Mesothelial cell of epicardium (in vitro differentiated cells): ENCODE data around the gene SNX27. TPM values are rescaled to one million over a fixed set of nuclear protein-coding genes. Genes with fewer than 3 reads are reported as not detected.
A peak's percentile ranks its signal among the peaks of the same experiment; 100 is the strongest.

Experiments
- DNase-seq, 2 experiments: peaks; one replicate each; pipeline ENCODE4 v3.0.0; 2021; ENCODE audit warnings: low spot score in 2 of 2; ENCODE audit not compliant: unreplicated experiment in 2 of 2
- H3K27ac Mint-ChIP-seq: 2 replicates; pipeline ENCODE4 v1.8.0; 2021; ENCODE audit warnings: mixed read lengths
- H3K27me3 Mint-ChIP-seq: 2 replicates; pipeline ENCODE4 v1.8.0; 2021; ENCODE audit warnings: low read depth, mixed read lengths
- H3K36me3 Mint-ChIP-seq: 2 replicates; pipeline ENCODE4 v1.8.0; 2021; ENCODE audit warnings: mixed read lengths
- H3K4me1 Mint-ChIP-seq: 2 replicates; pipeline ENCODE4 v1.8.0; 2021; ENCODE audit warnings: mixed read lengths
- H3K4me3 Mint-ChIP-seq: 2 replicates; pipeline ENCODE4 v1.8.0; 2021; ENCODE audit warnings: mild to moderate bottlenecking, moderate library complexity, mixed read lengths
- H3K9me3 Mint-ChIP-seq: 2 replicates; pipeline ENCODE4 v1.8.0; 2021; ENCODE audit warnings: mixed read lengths
- total RNA-seq: library from RNA; stranded (reverse); gene quantifications from 3 replicates; pipeline ENCODE4 v1.2.1, GENCODE V29; 2021
- TF ChIP-seq, protein P1 (sequence below): fragments of 200-600 bp; sonication (generic); IDR thresholded peaks from one replicate; pipeline ENCODE4 v1.5.0; 2021; ENCODE audit warnings: antibody characterized with exemption; ENCODE audit not compliant: unreplicated experiment

Gene SNX27
- total RNA-seq, 1 donor from 2014 or later, result 44.0 TPM

DNA sequence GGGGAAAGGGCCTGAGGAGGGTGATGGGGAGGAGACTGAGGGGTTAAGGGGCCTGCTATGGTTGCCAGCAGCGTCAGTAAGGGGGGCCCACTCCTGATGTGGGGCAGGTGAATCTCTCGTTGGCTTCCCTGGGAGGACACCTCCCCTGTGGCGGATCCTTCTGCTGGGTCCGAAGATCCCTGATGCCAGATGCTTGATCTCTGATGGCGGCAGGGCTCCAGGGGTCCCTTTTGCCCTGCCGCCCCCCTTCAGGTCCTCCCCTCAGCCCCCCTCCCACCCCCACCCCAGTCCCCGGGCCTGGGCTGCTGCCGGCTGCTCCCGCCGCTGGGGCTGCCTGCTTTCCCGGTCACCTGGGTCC lies 104.5 kb downstream of the SNX27 start:
- H3K9me3 Mint-ChIP-seq, result no peaks in the 10 kb centered on the region
- TF ChIP-seq, protein P1, sequence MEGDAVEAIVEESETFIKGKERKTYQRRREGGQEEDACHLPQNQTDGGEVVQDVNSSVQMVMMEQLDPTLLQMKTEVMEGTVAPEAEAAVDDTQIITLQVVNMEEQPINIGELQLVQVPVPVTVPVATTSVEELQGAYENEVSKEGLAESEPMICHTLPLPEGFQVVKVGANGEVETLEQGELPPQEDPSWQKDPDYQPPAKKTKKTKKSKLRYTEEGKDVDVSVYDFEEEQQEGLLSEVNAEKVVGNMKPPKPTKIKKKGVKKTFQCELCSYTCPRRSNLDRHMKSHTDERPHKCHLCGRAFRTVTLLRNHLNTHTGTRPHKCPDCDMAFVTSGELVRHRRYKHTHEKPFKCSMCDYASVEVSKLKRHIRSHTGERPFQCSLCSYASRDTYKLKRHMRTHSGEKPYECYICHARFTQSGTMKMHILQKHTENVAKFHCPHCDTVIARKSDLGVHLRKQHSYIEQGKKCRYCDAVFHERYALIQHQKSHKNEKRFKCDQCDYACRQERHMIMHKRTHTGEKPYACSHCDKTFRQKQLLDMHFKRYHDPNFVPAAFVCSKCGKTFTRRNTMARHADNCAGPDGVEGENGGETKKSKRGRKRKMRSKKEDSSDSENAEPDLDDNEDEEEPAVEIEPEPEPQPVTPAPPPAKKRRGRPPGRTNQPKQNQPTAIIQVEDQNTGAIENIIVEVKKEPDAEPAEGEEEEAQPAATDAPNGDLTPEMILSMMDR, result no peak
- no peak overlapping the region for H3K27ac Mint-ChIP-seq
- H3K36me3 Mint-ChIP-seq, result no peaks in the 10 kb centered on the region
- peak overlapping the region; percentile 36 for H3K4me3 Mint-ChIP-seq
- H3K4me1 Mint-ChIP-seq, result peaks cover 27% of the 10 kb centered on the region
- peaks cover 73% of the 10 kb centered on the region for H3K27me3 Mint-ChIP-seq
- no peak for DNase-seq

- Mint-ChIP-seq H3K36me3 (no peaks in the 10 kb centered on the region), H3K4me3 (peak within 1 kb of the TSS; percentile 54), H3K9me3 (no peaks in the 10 kb centered on the region), H3K27ac (no peak within 1 kb of the TSS), H3K4me1 (peaks cover 34% of the 10 kb centered on the region), H3K27me3 (peaks cover 79% of the 10 kb centered on the region)
- DNase-seq, result no peak
- TF ChIP-seq, protein P1, result no peak
These were observed 105.2 kb downstream of the SNX27 start, which contains the start of gene CELF3 for GRCh38 chr1:151716771-151717631. CELF3 (minus strand) TSS chr1:151716803; CDS start chr1:151716020, 783 bp downstream.

- Mint-ChIP-seq H3K36me3 (no peaks in the 10 kb centered on the region), H3K27ac (no peak overlapping the region), H3K9me3 (no peaks in the 10 kb centered on the region), H3K4me3 (no peak overlapping the region), H3K4me1 (peaks cover 35% of the 10 kb centered on the region), H3K27me3 (peaks cover 89% of the 10 kb centered on the region)
- TF ChIP-seq, protein P1, result no peak
- DNase-seq, result no peak
These were observed 106.2 kb downstream of the SNX27 start for GRCh38 chr1:151718011-151718431.

GRCh38 chr1:151718666-151719065 lies 106.8 kb downstream of the SNX27 start:
- TF ChIP-seq, protein P1, result no peak
- H3K9me3 Mint-ChIP-seq, result no peaks in the 10 kb centered on the region
- peaks cover 94% of the 10 kb centered on the region for H3K27me3 Mint-ChIP-seq
- no peak overlapping the region for H3K4me3 Mint-ChIP-seq
- no peak for DNase-seq
- H3K36me3 Mint-ChIP-seq, result no peaks in the 10 kb centered on the region
- no peak overlapping the region for H3K27ac Mint-ChIP-seq
- peaks cover 35% of the 10 kb centered on the region for H3K4me1 Mint-ChIP-seq

DNA sequence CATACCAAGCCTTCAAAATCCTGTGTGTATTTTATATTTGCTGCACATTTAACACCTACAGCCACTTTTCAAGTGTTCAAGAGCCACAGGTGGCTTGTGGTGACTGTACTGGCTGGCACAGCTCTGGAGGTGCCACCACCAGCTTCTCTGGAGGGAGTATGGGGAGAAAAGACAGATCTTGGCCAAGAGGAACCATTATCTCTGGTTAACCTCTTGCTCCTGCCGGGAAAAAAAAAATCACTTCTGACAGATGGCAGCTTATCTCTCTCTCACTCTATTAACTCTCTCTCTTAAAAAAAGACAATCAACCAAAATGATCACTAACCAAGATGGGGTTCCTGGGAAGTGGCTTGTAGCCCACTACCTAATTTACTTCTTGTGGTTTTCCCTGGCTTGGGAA lies 108.3 kb downstream of the SNX27 start:
- Mint-ChIP-seq H3K36me3 (no peaks in the 10 kb centered on the region), H3K4me1 (peaks cover 35% of the 10 kb centered on the region), H3K4me3 (no peak overlapping the region), H3K27me3 (peaks cover 93% of the 10 kb centered on the region), H3K9me3 (no peaks in the 10 kb centered on the region), H3K27ac (no peak overlapping the region)
- DNase-seq, result no peak
- TF ChIP-seq, protein P1, result no peak
